ENCODE measurements around the gene MRC2.

Gene MRC2

GRCh38 chr17:62664336-62665120, 37.1 kb downstream of the MRC2 start:
- CTCF ChIA-PET: no interaction called here
- no peak for TF ChIP-seq CTBP1 (IDR thresholded peaks at IDR 0.05; ENCODE audit: borderline replicate concordance)
- TF ChIP-seq NFRKB (IDR thresholded peaks at IDR 0.05): no peak
- POLR2A ChIA-PET: no interaction called here
- DNase-seq (ENCODE audit: extremely low spot score): no peak

DNA sequence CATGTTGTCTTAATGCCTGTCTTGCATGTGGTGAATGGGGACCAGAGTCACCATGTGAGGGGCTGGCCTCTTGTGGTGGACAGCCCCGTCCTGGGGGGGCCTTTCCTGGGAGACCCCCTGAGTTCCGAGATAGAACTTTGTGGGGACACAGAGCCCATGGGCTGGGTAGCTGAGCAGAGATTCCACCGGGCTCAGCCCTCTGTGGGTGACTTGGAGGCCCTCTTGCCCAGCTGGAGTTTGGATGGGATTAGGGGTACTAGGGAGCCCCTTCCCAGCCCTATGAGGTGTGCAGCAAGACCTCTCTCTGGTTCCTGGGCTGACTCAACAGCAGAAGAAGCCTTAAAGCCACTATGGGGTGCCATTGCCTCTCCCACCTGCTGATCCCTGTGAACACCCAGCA, 38.1 kb downstream of the MRC2 start:
- no peak for TF ChIP-seq ZNF384 (IDR thresholded peaks at IDR 0.05)
- no peak for TF ChIP-seq BHLHE40 (IDR thresholded peaks at IDR 0.05; ENCODE audit: borderline replicate concordance)
- TF ChIP-seq LEF1 (IDR thresholded peaks at IDR 0.05; ENCODE audit: borderline replicate concordance): no peak
- TF ChIP-seq FOXK2 (IDR thresholded peaks at IDR 0.05): no peak
- TF ChIP-seq SP1 (IDR thresholded peaks at IDR 0.05): no peak
- no peak for TF ChIP-seq ELF4 (IDR thresholded peaks at IDR 0.05)
- TF ChIP-seq ARNT (IDR thresholded peaks at IDR 0.05): no peak
- no peak for TF ChIP-seq NFRKB (IDR thresholded peaks at IDR 0.05)
- TF ChIP-seq L3MBTL2 (conservative IDR thresholded peaks at IDR 0.05): no peak
- no peak for DNase-seq (ENCODE audit: extremely low spot score)
- ChIA-PET POLR2A (interaction anchor here (0.5 kb wide), 1 partner anchor 12 kb away, joined by 3 read pairs; no protein-coding TSS in a partner anchor), CTCF (interaction anchor here (0.6 kb wide), 1 partner anchor 36 kb away, joined by 3 read pairs; no protein-coding TSS in a partner anchor)

GRCh38 chr17:62666061-62666800, 38.8 kb downstream of the MRC2 start:
- CTCF ChIA-PET: no interaction called here
- POLR2A ChIA-PET: no interaction called here
- DNase-seq (ENCODE audit: extremely low spot score): no peak
- TF ChIP-seq BHLHE40 (IDR thresholded peaks at IDR 0.05; ENCODE audit: borderline replicate concordance) (no peak), CTBP1 (IDR thresholded peaks at IDR 0.05; ENCODE audit: borderline replicate concordance) (no peak), L3MBTL2 (conservative IDR thresholded peaks at IDR 0.05) (no peak), FOXA1 (IDR thresholded peaks at IDR 0.05) (no peak), NFRKB (IDR thresholded peaks at IDR 0.05) (no peak), TARDBP (IDR thresholded peaks at IDR 0.05) (no peak), SP1 (IDR thresholded peaks at IDR 0.05) (no peak), HDGF (IDR thresholded peaks at IDR 0.05; ENCODE audit: borderline replicate concordance) (no peak), PKNOX1 (IDR thresholded peaks at IDR 0.05) (no peak), LEF1 (IDR thresholded peaks at IDR 0.05; ENCODE audit: borderline replicate concordance) (no peak), ZNF384 (IDR thresholded peaks at IDR 0.05) (no peak), SUZ12 (IDR thresholded peaks at IDR 0.05) (no peak), ELF4 (IDR thresholded peaks at IDR 0.05) (no peak), FOXM1 (IDR thresholded peaks at IDR 0.05; ENCODE audit: borderline replicate concordance) (no peak), ARNT (IDR thresholded peaks at IDR 0.05) (no peak)

DNA sequence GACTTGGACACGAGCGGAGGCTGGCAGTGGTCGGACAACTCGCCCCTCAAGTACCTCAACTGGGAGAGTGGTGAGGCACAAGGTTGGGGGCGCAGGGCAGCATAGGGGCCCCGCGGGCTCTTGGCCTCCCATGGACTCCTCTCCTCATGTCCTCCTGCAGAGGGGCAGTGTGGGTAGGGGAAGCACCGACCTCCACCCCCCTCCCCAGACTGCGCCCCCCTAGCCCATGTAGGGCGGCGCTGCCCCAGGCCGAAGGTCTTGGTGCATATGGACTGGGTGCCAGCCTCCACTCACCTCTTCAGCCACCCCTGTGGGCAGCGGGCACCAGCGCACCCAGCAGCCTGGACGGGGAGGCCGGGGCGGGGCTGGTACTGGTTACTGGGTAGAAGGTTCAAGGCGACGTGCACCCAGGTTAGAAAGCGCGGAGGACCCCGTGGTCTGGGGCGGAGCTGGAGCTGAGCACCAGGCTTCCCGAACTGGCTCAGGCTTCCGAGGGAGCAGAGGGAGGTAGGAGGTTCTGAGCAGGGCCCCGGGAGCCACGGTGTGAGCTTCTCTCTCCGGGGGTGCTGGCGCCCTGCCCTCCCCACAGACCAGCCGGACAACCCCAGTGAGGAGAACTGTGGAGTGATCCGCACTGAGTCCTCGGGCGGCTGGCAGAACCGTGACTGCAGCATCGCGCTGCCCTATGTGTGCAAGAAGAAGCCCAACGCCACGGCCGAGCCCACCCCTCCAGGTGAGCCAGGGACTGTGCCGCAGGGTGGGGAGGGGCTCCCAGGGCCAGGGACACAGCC, 39.5 kb downstream of the MRC2 start:
- POLR2A ChIA-PET: no interaction called here
- no peak for DNase-seq (ENCODE audit: extremely low spot score)
- TF ChIP-seq TARDBP (IDR thresholded peaks at IDR 0.05) (no peak), SUZ12 (IDR thresholded peaks at IDR 0.05) (no peak), HDGF (IDR thresholded peaks at IDR 0.05; ENCODE audit: borderline replicate concordance) (no peak)
- CTCF ChIA-PET: no interaction called here

DNA sequence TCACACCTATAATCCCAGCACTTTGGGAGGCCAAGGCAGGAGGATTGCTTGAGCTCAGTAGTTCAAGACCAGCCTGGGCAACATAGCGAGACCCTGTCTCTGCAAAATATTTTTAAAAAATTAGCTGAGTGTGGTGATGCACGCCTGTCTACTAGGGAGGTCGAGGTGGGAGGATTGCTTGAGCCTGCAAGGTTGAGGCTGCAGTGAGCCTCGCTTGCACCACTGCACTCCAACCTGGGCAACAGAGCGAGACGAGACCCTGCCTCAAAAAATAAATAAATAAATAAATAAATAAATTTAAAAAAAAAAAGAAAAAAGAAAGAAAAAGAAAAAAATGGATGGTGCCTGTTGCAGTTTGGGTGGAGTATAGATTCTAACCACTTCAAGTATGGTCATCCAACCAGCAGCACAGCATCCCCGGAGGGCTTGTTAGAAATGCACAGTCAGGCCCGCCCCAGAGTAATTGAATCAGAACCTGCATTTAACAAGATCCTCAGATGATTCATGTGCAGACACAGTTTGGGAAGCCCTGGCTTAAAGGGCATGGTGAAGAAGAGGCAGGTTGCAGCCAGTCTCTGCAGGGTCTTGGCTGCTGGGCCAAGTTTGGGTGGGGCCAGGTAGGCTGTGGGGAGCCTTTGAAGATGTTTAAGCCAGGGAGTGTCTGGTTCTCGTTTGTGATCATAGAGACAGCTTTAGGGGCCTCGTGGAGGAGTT, 40.8 kb downstream of the MRC2 start:
- CTCF ChIA-PET: interaction anchor here (0.6 kb wide), 1 partner anchor 41 kb away, joined by 3 read pairs; no protein-coding TSS in a partner anchor

DNA sequence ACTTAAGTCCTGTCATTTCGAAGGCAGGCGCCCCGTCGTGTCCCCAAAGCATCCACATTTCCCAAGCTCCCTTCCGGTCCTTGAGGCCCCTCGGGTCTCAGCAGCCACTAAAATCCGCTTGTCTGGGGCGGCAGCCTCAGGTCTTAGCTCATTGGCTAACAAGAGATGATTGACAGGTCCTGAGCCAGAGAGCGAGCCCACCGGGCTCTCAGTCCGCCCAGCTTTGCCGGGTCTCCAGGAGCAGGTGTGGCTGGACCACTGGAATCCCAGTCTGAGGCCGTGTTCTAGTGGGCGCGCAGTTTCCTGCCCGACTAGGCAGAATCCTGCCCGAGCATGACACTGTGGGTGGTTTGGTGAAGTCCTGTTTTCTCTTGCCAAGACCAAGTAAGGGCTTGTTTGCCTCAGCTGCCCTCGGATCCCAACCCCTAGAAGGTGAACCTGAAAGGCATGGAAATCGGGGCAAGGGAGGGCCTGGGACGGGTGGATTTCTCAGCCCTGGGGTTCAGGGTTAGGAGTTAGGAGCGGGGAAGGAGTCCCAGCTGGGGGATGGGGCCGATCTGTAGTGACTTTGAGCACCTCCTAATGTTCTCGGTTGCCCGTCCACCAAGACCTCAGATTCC, 42.8 kb downstream of the MRC2 start:
- POLR2A ChIA-PET: no interaction called here
- CTCF ChIA-PET: interaction anchor here (0.5 kb wide), 1 partner anchor 226 kb away, joined by 3 read pairs; no protein-coding TSS in a partner anchor
- TF ChIP-seq ZNF384 (IDR thresholded peaks at IDR 0.05) (no peak), PKNOX1 (IDR thresholded peaks at IDR 0.05) (peak; percentile 91)
- no peak for DNase-seq (ENCODE audit: extremely low spot score)

More for the DNA sequence above, 40.8 kb downstream of the MRC2 start:
- DNase-seq (ENCODE audit: extremely low spot score): no peak
- TF ChIP-seq FOXK2 (IDR thresholded peaks at IDR 0.05): no peak
- no peak for TF ChIP-seq ZNF384 (IDR thresholded peaks at IDR 0.05)
- no peak for TF ChIP-seq NFRKB (IDR thresholded peaks at IDR 0.05)
- POLR2A ChIA-PET: no interaction called here

All from HEK293T (cell line).